SK-N-SH (cell line): ENCODE data around the gene ICAM5.

Experiments used
- CTCF ChIP-seq: fragments of 200-600 bp; sonication (generic); IDR thresholded peaks from 2 replicates; pipeline ENCODE4 v1.6.1; 2017; ENCODE audit warnings: antibody characterized with exemption, mild to moderate bottlenecking, moderate library complexity
- EP300 ChIP-seq, 2 experiments: IDR thresholded peaks; 2 replicates each; pipeline versions ENCODE4 v1.4.0 to v1.6.1; 2012; ENCODE audit warnings: borderline replicate concordance in 1 of 2, low read depth in 1 of 2, low read length in 1 of 2
- EZH2phosphoT487 ChIP-seq: fragments of 200-600 bp; sonication (generic); IDR thresholded peaks from 2 replicates; pipeline ENCODE4 v1.6.1; 2017; ENCODE audit warnings: low read depth, mixed run types, mild to moderate bottlenecking, antibody characterized with exemption, moderate library complexity, borderline replicate concordance
- GABPA ChIP-seq: IDR thresholded peaks from 2 replicates; pipeline ENCODE4 v1.4.0; 2012; ENCODE audit warnings: low read depth, mild to moderate bottlenecking
- JUND ChIP-seq: IDR thresholded peaks from 2 replicates; pipeline ENCODE4 v1.4.0; 2012
- MXI1 ChIP-seq: IDR thresholded peaks from 2 replicates; pipeline ENCODE4 v1.6.1; 2012; ENCODE audit warnings: mild to moderate bottlenecking, low read depth, low read length, improper control_type of control experiment
- POLR2AphosphoS5 ChIP-seq: IDR thresholded peaks from 2 replicates; pipeline ENCODE4 v1.6.1; 2012; ENCODE audit warnings: low read depth, low read length
- REST ChIP-seq: IDR thresholded peaks from 2 replicates; pipeline ENCODE4 v1.6.1; 2012; ENCODE audit warnings: mild to moderate bottlenecking, low read depth, low read length, moderate library complexity
- SIN3A ChIP-seq: IDR thresholded peaks from 2 replicates; pipeline ENCODE4 v1.6.1; 2012; ENCODE audit warnings: low read depth, mild to moderate bottlenecking, low read length, moderate library complexity, borderline replicate concordance
- TEAD4 ChIP-seq: IDR thresholded peaks from 2 replicates; pipeline ENCODE4 v1.4.0; 2012; ENCODE audit warnings: mild to moderate bottlenecking, borderline replicate concordance; ENCODE audit not compliant: insufficient read depth
- USF1 ChIP-seq: IDR thresholded peaks from 2 replicates; pipeline ENCODE4 v1.4.0; 2012; ENCODE audit warnings: low read depth, borderline replicate concordance
- YY1 ChIP-seq: IDR thresholded peaks from 2 replicates; pipeline ENCODE4 v1.4.0; 2012; ENCODE audit warnings: low read depth, mild to moderate bottlenecking
- ZBTB33 ChIP-seq: IDR thresholded peaks from 2 replicates; pipeline ENCODE4 v1.4.0; 2012; ENCODE audit warnings: low read depth, borderline replicate concordance

GRCh38 chr19:10266706-10267105 is 23.0 kb upstream of the ICAM5 start:
- TF ChIP-seq CTCF (no peak), YY1 (no peak), EP300 (IDR thresholded peaks at IDR 0.05; ENCODE audit: borderline replicate concordance in 1 of 2, low read depth in 1 of 2, low read length in 1 of 2) (no peak), GABPA (no peak), EZH2phosphoT487 (no peak), POLR2AphosphoS5 (no peak), TEAD4 (no peak), JUND (no peak), REST (no peak), MXI1 (no peak), ZBTB33 (no peak), USF1 (no peak), SIN3A (no peak)
